Upper lobe of left lung (tissue), 4 donors: ENCODE results near the gene TP73.

Experiments used
- EP300 ChIP-seq, 4 donors: sonication (generic); formaldehyde crosslinking; IDR thresholded peaks; one replicate each; pipeline ENCODE4 v1.5.1; 2017; ENCODE audit warnings: antibody characterized with exemption in 4 of 4, control low read depth in 2 of 4
- POLR2A ChIP-seq, 4 donors: fragments of 450-650 bp; IDR thresholded peaks; one replicate each; pipeline ENCODE4 v1.5.1; 2016 to 2017; ENCODE audit warnings: antibody characterized with exemption in 4 of 4, mild to moderate bottlenecking in 2 of 4
- POLR2AphosphoS5 ChIP-seq, 2 donors: sonication (generic); formaldehyde crosslinking; IDR thresholded peaks; one replicate each; pipeline ENCODE4 v1.5.1; 2017; ENCODE audit warnings: antibody characterized with exemption in 2 of 2
- TF ChIP-seq, protein P1 (sequence below), 6 experiments: fragments of 450-650 bp in 4 of 6; fragments of 200-600 bp in 2 of 6; sonication (generic) in 2 of 6; IDR thresholded peaks; one replicate each; pipeline ENCODE4 v1.5.1; 2016 to 2019; ENCODE audit warnings: antibody characterized with exemption in 6 of 6

DNA sequence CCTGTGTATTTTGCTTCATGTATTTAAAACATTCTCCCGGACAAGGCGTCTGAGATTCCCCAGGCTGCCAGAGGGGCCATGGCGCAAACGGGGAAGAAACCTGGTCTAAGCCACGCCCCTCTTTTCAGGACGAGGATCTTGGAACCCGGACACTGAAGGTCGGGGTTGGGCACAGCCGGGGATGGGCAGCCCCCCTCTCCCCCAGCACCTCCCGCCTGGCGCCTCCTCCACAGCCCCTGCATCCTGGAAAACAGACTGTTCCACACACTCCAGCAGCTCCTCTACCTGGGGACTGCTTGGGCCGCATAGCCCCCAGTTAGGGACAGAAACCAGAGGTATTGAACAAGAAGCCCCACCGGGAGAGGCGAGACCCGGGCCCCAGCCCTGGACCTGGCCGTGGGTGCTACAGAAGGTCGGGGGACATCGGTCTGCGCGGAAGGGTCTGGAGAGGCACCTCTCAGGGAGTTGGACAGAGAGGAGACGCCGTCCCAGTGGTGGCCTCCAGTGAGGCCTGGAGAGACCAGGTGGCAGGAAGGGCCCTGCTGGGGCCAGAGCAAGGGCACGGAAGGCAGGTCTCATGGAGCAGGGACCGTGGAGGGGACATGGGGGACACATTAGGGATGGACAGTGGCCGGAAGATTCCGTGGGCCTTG lies 5.4 kb downstream of the TP73 start:
- TF ChIP-seq, protein P1, sequence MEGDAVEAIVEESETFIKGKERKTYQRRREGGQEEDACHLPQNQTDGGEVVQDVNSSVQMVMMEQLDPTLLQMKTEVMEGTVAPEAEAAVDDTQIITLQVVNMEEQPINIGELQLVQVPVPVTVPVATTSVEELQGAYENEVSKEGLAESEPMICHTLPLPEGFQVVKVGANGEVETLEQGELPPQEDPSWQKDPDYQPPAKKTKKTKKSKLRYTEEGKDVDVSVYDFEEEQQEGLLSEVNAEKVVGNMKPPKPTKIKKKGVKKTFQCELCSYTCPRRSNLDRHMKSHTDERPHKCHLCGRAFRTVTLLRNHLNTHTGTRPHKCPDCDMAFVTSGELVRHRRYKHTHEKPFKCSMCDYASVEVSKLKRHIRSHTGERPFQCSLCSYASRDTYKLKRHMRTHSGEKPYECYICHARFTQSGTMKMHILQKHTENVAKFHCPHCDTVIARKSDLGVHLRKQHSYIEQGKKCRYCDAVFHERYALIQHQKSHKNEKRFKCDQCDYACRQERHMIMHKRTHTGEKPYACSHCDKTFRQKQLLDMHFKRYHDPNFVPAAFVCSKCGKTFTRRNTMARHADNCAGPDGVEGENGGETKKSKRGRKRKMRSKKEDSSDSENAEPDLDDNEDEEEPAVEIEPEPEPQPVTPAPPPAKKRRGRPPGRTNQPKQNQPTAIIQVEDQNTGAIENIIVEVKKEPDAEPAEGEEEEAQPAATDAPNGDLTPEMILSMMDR (IDR thresholded peaks at IDR 0.05) = no peak
- TF ChIP-seq POLR2A (IDR thresholded peaks at IDR 0.05) (no peak), POLR2AphosphoS5 (IDR thresholded peaks at IDR 0.05) (no peak), EP300 (IDR thresholded peaks at IDR 0.05) (no peak)
